NCI-H2081 (cell line): ENCODE measurements around the gene RFC2.

ENCODE experiments used
- DNase-seq, 2 experiments: peaks; one replicate each; lab custom pipeline; 2025; lab: John Stamatoyannopoulos, UW

Gene RFC2

DNA sequence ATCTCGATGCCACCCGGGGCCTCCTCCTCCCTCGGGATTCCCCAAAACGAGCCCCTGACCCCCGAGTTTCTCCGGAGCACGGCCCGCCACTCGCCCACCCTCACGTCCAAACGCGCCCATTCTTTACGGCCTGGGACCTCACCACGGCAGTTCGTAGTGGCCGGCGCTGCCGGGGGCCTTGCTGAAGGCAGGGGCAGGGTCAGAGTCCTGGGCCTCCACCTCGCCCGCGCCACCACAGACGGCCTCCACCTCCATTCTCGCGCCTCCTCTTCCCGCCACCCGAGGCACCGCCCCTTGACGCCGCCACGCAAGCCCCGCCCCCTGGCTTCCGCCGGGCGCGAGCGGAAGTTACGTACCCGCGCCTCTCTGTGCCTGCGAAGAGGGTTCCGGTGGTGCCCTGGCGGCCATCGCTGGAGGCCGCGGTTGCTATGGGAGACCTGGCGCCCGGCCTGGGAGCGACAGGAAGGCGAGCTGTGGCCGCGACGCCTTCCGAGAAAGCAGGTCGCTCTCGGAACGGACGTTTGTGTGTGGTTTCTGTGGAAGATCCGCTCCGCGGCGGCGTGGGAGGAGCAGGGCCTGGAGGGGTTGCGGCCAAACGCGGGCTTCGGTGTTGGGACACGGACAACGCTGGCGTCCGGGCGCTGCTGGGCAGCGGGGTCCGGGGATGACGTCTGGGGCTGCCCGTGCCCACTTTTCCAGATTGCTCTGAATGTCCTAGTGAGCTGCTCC is at the start of gene RFC2:
Gene RFC2, minus strand, starts transcription at position 271 of the 729 bp plus-strand sequence. Its CDS starts 16 bp downstream, at position 255.
- peak; percentile 97 to 98 for DNase-seq

- DNase-seq: no peak
Observed at GRCh38 chr7:74302745-74303221, 48.6 kb upstream of the RFC2 start.

DNA sequence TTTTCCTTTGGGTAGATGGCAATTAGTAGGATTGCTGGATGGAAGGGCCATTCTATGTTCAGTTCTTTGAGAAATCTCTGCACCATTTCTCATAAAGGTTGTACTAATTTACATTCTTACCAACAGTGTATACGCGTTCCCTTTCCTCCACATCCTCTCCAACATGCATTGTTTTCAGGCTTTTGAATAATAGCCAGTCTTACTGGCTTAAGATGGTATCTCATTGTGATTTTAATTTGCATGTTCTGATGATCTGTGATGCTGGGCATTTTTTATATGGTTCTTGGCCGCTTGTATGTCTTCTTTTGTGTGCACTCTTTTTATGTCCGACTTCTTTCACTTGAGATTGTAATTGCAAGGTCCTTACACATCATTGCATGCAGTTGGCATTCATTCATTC is 46.7 kb upstream of the RFC2 start:
- no peak for DNase-seq

DNA sequence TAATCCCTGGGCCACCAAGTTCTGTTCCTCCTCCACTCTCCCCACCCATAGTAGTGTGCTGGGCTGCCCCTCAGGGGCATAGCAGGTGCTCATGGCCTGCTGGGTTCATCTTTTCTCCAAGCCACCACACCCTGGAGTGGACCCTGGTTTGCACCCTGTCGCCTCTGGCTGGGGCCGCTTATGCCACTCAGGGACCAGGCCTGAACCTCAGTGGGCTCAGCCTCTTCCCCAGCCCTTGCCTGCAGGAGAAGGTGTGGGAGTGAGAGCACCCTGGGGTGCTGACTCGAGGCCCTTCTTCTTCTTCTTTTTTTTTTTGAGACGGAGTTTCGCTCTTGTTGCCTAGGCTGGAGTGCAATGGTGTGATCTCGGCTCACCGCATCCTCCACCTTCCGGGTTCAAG is 45.2 kb upstream of the RFC2 start:
- DNase-seq: no peak

GRCh38 chr7:74297516-74298233 is 43.5 kb upstream of the RFC2 start:
- DNase-seq: no peak

DNA sequence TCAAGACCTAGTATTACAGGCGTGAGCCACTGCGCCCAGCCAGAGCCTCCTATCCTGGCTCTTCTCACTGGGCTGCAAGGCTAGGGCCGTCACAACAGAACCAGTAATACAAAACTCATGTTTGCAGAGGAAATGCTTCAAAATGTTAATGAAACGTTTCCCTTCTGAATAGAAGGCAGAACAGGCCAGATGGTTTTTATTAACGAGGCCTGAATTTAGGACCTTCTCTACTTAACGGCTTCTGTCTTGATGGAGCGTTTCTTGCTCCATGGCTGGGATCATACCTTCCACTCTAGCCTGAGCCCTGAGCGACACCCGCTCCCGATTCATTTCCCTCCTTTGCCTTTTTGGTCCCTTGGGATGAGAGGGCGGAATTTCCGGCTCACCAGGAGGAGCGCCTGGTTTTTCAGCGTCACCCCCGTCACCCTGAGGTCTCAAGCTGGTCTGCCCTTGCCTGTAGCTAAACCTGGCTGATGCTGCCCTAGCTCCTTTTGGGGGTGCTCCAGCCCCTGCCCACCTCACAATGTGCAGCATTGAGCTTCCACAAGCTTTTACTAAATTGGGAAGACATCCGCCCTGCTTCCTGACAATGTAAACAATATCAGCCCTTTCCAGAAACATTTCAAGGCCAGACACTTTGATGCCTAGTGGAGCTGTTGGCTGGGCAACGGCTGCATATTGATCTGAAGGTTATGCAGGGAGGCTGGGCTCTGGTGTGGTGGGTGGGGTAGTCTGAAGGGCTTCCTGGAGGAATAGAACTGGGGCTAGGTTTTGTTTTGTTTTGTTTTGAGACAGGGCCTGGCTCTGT is 40.2 kb upstream of the RFC2 start:
- no peak for DNase-seq

DNA sequence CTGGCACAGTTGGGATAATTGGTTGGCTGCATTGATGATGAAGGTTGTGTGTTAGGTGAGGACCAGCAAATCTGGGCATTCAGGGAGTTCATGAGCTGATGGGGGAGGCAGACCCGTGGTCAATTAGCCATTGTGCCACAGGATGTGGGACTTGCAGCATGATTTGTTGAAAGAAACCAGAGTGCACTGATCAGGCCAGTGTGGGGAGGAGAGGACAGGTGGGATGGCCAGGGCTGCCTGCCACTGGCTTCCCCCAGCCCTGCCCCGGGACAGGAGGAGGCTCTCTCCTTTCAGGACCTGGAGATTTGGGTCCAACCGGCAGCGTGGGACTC is 39.3 kb upstream of the RFC2 start:
- no peak for DNase-seq

DNA sequence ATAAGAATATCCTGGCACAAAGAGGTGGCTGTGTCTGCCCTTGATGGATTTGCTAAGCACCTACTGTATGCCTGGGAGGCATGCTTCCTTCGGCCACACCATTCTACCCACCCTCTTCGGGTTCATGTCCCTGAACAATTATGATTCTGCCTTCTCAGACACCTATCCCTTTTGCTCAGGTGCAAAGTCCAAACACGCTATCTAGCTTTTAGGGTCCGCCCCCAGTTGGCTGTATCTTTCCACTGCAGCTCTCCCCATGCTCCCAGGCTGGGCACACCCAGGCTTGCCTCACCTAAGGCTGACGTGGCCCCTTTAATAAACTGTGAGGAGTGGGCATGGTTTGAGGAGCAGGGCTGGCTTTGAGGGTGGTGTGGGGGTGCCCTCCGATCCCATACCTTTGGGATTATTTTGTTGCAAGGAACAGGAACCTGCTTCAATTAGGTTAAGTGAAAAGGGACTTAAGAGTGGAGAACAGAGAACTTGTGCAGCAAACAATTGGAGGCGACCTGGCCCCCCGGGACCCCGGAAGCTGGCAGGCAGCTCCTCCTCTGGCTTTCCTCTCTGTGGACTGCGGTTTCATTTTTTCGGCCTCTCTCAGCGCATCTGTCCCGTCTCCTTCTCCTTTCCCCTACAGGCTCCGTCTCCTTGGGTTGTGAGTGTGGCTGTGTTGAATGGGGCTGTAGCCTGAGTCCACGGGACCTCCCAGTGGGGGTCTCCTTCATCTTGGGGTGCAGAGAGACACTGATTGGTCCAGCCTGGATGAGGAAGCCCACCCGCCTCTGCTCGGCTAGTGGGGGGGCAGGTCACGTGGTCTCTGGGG is 38.8 kb upstream of the RFC2 start:
- DNase-seq: no peak

DNA sequence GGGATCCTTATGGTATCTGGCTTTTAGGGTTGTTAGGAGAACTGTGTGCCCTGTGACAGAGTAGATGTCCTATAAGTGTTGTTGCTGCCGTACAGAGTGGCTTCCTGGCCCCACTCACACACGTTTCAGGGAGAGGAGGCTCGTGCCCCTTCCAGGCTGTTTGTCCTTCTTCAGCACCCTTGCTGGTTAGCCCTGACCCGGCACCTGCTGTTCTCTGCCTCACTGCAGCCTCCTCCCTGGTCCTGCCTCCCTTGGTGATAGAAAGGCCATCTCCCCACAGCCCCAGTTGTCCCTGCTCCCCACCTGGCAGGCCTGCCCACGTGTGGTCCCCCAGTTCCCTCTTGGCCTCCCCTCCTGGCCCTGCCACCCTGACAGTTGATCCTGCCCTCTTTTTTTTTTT is 37.3 kb upstream of the RFC2 start:
- DNase-seq: no peak

- DNase-seq: no peak
Observed at GRCh38 chr7:74290981-74291441, 36.8 kb upstream of the RFC2 start.

DNA sequence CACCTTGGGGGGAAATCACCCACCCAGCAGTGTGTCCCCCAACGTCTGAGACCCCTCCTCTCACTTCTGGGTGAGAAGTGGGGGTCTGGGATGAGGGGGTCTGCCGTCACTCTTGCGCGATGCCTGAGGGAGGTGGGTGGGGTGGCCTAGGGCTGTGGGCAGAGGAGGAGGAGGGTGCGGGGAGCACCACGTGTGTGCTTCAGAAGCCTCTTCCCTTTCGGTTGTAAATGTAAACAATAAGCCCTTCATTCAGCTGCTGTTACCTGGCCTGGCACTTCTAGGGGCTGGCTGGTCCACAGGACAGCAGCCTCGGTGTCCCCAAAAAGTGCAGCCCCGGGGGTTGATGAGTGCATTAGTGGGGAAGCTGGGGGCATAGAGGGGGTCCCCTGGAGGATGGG is 36.4 kb upstream of the RFC2 start:
- no peak for DNase-seq

- peak in 1 of 2 experiments; percentile 16 for DNase-seq
Observed at GRCh38 chr7:74289659-74290552, 35.7 kb upstream of the RFC2 start.

DNA sequence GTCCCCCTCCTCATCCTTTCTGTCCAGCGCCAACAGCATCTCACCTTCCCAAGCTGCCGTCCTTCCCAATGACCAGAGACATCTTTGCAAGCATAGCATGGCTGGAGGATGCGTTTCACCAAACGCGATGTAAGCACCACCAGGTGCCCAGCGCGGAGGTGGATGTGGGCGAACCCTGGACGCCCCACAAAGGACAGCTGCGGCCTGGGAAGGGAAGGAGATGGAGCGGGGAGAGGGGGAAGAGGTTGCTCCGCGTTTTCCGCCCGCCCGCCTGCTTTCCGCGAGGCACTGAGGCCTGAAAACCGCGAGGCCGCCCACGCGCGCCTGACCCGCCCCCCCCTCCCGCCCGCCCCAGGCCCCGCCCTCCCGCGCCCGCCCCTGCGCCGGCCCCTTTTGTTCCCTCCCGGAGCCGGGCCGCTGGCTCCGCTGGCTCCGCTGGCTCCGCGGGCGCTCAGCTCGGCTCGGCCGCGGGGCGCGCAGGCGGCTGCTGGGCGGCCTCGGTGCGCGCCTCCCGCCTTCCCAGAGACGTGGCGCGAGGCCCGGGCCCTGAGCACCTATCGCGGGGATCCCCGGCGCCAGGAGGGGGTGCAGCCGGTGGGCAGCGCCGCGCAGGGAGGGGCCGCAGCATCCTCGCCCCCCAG is 34.9 kb upstream of the RFC2 start, which contains the start of gene CLIP2:
Gene CLIP2, plus strand, starts transcription at position 390 of the 641 bp plus-strand sequence. CDS start 28,140 bp downstream, outside the sequence.
- peak; percentile 75 to 80 for DNase-seq

GRCh38 chr7:74288034-74288881 is 34.1 kb upstream of the RFC2 start:
- no peak for DNase-seq

- no peak for DNase-seq
Observed at GRCh38 chr7:74287303-74288033, 33.3 kb upstream of the RFC2 start.

- DNase-seq: no peak
Observed at GRCh38 chr7:74286131-74286530, 31.9 kb upstream of the RFC2 start.

DNA sequence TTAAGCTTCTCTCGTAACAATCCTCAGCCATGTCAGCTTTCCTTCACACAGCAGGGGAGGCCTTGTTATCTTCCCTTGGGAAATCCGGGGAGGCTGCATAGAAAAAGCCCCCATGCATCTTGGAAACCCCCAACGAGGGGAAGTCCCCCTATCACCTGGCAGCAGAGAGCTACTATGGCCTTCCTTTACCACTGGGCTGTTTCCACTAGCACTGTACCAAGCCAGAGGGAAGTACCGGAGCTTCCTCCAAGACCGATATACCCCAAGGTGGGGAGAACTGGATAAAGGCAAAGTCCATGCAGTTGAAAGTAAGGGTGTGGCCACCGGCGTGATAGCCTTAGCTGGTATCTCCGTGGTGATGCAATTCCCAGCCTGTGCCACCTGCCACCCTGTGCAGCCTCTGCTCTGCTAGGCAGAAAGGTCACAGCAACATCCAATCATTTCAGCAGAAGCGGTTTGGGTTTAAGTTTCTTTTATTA is 30.6 kb upstream of the RFC2 start:
- DNase-seq: no peak

GRCh38 chr7:74283858-74284447 is 29.8 kb upstream of the RFC2 start:
- DNase-seq: no peak
